Esophagus (tissue), 2 donors: Measurements from ENCODE around the gene RAB31. TPM values are rescaled to one million over a fixed set of nuclear protein-coding genes. Genes with fewer than 3 reads are reported as not detected.

Experiments used
- H3K27ac ChIP-seq, 2 donors: one replicate each; pipeline ENCODE4 v1.5.1; 2013; ENCODE audit warnings: low read depth in 2 of 2, mild to moderate bottlenecking in 2 of 2, inconsistent platforms in 1 of 2, low read length in 1 of 2, moderate library complexity in 1 of 2
- H3K27me3 ChIP-seq, 2 donors: one replicate each; pipeline ENCODE4 v1.6.1; 2013; ENCODE audit warnings: low read length in 2 of 2, control low read depth in 1 of 2, mild to moderate bottlenecking in 1 of 2; ENCODE audit not compliant: insufficient read depth in 2 of 2, control insufficient read depth in 1 of 2
- H3K36me3 ChIP-seq, 2 donors: one replicate each; pipeline ENCODE4 v1.6.1; 2013; ENCODE audit warnings: low read length in 1 of 2; ENCODE audit not compliant: control insufficient read depth in 2 of 2, insufficient read depth in 2 of 2
- H3K4me1 ChIP-seq, 2 donors: one replicate each; pipeline ENCODE4 v1.6.1; 2013; ENCODE audit warnings: low read length in 1 of 2; ENCODE audit not compliant: control insufficient read depth in 2 of 2, insufficient read depth in 2 of 2
- H3K4me3 ChIP-seq, 2 donors: one replicate each; pipeline ENCODE4 v1.5.1; 2013; ENCODE audit warnings: low read length in 2 of 2, mild to moderate bottlenecking in 2 of 2, low read depth in 1 of 2, moderate library complexity in 1 of 2
- H3K9me3 ChIP-seq, 2 donors: one replicate each; pipeline ENCODE4 v1.6.1; 2013; ENCODE audit warnings: mild to moderate bottlenecking in 2 of 2, low read depth in 1 of 2, low read length in 1 of 2, moderate library complexity in 1 of 2; ENCODE audit not compliant: control insufficient read depth in 2 of 2, insufficient read depth in 1 of 2
- WGBS, 2 donors: extraction: QIAGEN DNeasy Blood & Tissue Kit; methylation state at CpG; one replicate each; pipeline ENCODE4 v1.1.7; 2013; 5-methylcytosine and 5-hydroxymethylcytosine counted together
- polyA plus RNA-seq, 2 donors: library from polyadenylated mRNA; stranded (reverse); fragments of 200-250 nt; gene quantifications; one replicate each; pipeline ENCODE4 v1.2.3, GENCODE V29; 2013
- donor health status: healthy with polysubstance abuse.
- donor health status: Bipolar disorder and iron deficiency.

RAB31 gene
- polyA plus RNA-seq, 2 donors: 10.7 to 17.5 TPM

DNA sequence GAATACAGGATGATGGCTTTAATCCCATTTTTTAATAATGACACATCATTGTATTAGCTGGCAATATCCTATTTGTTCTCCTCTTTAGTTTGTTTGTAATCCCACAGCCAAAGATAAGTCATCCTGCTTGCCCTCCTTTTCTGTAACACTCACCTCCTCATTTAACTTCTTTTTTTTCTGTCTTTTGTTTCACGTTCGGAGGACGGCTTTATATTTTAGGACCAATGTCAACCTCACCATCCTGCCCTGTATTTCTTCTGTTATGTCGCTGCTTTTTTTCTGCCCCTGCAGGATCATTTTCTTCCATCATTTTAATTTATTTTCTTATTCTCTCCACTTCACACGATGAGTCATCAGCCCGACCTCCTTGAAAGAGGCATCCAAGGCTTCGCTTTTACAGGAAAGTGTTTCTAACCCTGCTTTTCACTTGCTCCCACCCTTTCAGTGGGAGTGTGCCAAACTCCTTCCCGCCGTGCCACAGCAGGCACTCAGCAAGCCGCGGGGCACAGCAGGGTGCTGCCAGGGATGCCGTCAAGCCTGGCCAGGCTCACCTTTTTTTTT is 11.4 kb downstream of the RAB31 start:
- Histone ChIP-seq H3K27me3 (no peaks in the 10 kb centered on the region), H3K4me3 (no peak overlapping the region), H3K36me3 (peaks cover 0 to 2% of the 10 kb centered on the region in 2 donors), H3K4me1 (peaks cover 3 to 7% of the 10 kb centered on the region in 2 donors), H3K9me3 (no peaks in the 10 kb centered on the region), H3K27ac (peak overlapping the region in 1 of 2 donors; percentile 65)
- WGBS, 2 donors: 28 to 42% methylated on average over 12 of the region's 12 CpGs

DNA sequence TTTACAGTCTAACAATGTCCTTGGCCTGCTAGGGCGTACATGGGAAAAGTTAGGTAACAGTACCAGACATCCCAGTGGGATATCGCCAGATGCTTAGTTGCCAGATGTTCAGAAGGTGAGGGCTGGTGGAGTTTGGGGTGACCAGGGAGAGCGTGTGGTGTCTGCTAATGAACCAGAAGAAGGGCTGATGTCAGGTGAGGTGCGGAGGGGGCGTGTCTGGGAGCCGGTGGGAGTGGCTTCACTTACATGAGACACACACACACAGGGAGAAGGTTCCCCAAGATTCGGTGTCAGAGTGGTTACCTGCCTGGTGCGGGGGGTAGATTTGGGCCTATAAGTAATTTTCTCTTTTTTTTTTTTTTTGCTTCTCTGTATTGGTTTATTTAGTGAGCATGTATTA is 12.2 kb downstream of the RAB31 start:
- H3K27me3 ChIP-seq: no peaks in the 10 kb centered on the region
- peaks cover 3 to 7% of the 10 kb centered on the region in 2 donors for H3K4me1 ChIP-seq
- peaks cover 0 to 5% of the 10 kb centered on the region in 2 donors for H3K36me3 ChIP-seq
- peaks cover 0 to 2% of the 10 kb centered on the region in 2 donors for H3K9me3 ChIP-seq
- 79% methylated on average over 8 of the region's 8 CpGs for WGBS, 2 donors
- H3K4me3 ChIP-seq: no peak overlapping the region
- H3K27ac ChIP-seq: no peak overlapping the region

DNA sequence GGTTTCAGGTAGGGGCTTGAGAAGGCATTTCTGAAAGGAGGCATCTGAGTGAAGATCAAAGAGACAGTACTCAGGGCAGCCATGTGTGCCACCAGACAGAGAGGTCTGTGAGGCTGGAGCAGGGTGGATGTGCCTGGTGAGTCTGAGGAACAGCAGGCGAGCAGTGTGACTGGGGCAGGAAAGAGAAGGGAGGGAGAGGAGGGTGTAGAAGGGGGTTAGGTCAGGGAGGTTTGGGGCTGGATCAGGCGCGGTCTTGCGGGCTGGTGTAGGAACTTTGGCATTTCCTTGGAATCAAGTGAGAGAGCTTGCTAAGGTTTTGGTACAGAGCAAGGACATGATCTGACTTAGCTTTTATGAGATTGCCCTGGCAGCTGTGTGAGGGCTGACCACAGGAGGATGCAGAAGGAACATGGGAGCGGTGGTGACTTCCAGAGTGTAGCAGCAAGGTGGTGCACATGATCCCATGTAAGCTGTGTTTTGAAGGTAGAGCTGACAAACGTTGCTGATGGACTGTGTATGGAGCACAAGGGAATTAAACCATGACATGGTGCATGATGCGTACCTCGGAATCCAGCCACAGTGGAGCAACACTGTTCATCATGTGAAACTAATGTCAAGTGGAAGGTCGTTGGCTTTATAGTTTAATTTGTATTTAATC is 13.9 kb downstream of the RAB31 start:
- H3K27ac ChIP-seq: no peak overlapping the region
- H3K36me3 ChIP-seq: peaks cover 2 to 11% of the 10 kb centered on the region in 2 donors
- WGBS, 2 donors: 76 to 78% methylated on average over 9 of the region's 9 CpGs
- peaks cover 0 to 2% of the 10 kb centered on the region in 2 donors for H3K9me3 ChIP-seq
- peaks cover 3 to 10% of the 10 kb centered on the region in 2 donors for H3K4me1 ChIP-seq
- no peak overlapping the region for H3K4me3 ChIP-seq
- no peaks in the 10 kb centered on the region for H3K27me3 ChIP-seq

DNA sequence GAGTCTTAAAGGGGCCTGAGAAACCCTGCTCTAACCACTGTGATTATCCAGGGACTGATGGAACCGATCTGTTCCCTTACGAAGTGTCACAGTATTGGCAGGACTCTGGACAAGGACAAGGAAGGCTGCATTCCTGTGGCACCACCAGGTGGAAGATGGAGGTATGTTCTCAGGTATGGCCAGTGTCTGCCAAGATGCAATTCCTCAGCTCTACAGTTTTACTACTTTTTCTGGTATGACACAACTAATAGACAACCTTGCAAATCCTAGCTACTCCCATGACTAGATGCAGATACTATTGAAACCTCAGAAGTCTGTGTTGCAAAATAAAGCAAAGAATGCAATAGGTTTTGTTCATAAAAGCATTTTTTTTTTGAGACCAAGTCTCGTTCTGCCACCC is 14.6 kb downstream of the RAB31 start:
- peaks cover 2 to 11% of the 10 kb centered on the region in 2 donors for H3K36me3 ChIP-seq
- no peak overlapping the region for H3K27ac ChIP-seq

DNA sequence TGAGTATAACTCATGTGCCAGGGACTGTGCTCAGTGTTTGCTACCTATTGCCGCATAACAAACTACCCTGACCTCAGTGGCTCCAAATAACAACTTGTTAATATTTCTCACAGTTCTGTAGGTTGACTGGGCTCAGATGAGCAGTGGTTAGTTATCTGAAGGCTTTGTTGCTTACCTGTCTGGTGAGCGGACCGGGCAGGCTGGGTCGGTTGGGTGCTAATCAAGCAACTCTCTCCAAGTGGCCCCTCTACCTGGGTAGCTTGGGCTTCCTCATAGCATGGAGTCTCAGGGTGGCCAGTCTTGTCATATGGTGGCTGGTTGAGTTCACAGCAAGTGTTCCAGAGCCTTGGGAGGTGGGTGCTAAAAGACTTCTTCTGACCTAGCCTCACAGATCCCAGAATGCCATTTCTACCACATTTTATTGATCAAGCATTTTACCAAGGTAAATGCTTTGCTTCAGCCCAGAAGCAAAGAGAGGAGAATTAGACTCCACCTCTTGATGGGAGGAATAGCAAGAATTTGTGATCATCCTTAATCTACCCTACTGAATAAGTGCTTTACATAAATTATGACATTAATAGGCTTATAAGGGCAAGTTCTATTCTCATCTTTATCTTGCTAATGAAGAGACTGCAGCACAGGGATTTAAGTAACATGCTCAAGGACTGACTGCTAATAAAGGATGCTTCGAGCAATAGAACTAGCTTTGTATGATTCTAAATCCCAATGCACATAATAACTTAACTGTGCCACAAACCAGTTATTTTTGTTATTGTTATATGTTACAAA is 16.9 kb downstream of the RAB31 start:
- H3K4me1 ChIP-seq: peaks cover 0 to 8% of the 10 kb centered on the region in 2 donors
- H3K9me3 ChIP-seq: peaks cover 0 to 2% of the 10 kb centered on the region in 2 donors
- WGBS, 2 donors: 95% methylated on average over 5 of the region's 5 CpGs
- H3K27ac ChIP-seq: no peak overlapping the region
- H3K4me3 ChIP-seq: no peak overlapping the region
- H3K36me3 ChIP-seq: peaks cover 2 to 11% of the 10 kb centered on the region in 2 donors
- H3K27me3 ChIP-seq: no peaks in the 10 kb centered on the region

More for the DNA sequence above, 14.6 kb downstream of the RAB31 start:
- H3K4me3 ChIP-seq: no peak overlapping the region
- peaks cover 3 to 10% of the 10 kb centered on the region in 2 donors for H3K4me1 ChIP-seq
- WGBS, 2 donors: 48 to 55% methylated on average over 3 of the region's 3 CpGs
- no peaks in the 10 kb centered on the region for H3K27me3 ChIP-seq
- peaks cover 0 to 2% of the 10 kb centered on the region in 2 donors for H3K9me3 ChIP-seq

DNA sequence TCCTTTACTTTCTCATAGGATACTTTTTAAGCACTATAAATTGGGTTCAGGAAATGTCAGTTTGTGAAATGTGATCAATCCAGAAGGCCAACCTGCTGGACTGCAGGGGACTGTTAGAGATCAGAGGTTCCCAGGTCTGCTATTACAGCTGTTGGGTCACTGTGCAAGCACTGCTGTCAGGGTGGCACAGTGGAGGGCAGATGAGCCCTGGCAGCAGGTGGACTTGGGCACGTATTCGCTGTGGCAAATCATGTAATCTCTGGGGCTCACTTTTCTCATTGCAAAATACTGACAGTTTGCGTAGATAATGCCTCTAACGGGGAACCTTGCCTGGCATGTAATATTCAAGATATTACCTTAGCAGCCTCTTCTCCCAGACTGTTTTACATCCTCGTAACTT is 18.1 kb downstream of the RAB31 start:
- 88 to 91% methylated on average over 5 of the region's 5 CpGs for WGBS, 2 donors
- no peak overlapping the region for H3K4me3 ChIP-seq
- H3K27me3 ChIP-seq: no peaks in the 10 kb centered on the region
- peaks cover 2 to 11% of the 10 kb centered on the region in 2 donors for H3K36me3 ChIP-seq
- H3K27ac ChIP-seq: no peak overlapping the region
- H3K4me1 ChIP-seq: peaks cover 0 to 5% of the 10 kb centered on the region in 2 donors
- peaks cover 0 to 2% of the 10 kb centered on the region in 2 donors for H3K9me3 ChIP-seq

DNA sequence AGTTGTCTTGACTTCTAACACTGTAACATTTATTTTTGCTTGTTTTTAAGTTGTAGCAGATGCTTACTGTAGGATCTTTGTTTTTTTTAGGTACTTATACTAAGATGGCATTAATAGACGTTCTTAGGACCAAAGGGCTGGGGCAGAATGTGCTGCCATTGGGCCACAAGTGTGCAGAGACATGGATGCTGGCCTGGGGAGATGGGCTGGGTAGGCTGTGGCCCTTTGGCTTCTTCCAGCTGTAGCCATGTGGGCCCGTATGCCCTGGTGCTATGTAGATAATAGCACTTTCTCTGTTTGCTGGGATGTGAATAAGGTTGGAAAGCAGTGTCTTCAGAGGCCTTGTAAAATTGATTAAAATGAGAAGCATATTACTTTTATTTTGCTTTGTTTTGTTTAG is 18.8 kb downstream of the RAB31 start:
- H3K36me3 ChIP-seq: peaks cover 2 to 11% of the 10 kb centered on the region in 2 donors
- no peaks in the 10 kb centered on the region for H3K27me3 ChIP-seq
- H3K4me1 ChIP-seq: peaks cover 0 to 5% of the 10 kb centered on the region in 2 donors
- H3K4me3 ChIP-seq: no peak overlapping the region
- H3K9me3 ChIP-seq: peaks cover 0 to 2% of the 10 kb centered on the region in 2 donors
- no peak overlapping the region for H3K27ac ChIP-seq
- WGBS, 2 donors: 83 to 84% methylated on average over 2 of the region's 2 CpGs

DNA sequence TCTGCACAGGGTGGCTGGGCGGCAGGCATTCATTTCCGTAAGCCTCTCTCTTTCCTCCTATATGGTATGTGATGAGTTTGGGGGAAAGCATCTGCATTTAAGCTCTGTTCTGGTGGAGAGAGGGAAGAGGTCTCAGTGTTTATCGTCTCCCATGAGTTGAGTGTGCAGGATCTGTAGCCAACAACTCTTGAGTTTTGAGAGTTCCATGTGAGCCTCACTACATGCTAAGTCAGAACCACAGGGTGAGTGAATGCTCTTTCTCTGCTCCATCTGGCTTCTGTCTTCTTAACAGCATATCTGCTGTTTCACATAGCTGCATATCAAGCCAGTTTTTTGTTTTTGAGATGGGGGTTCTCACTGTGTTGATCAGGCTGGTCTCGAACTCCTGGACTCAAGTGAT is 22.7 kb downstream of the RAB31 start:
- no peaks in the 10 kb centered on the region for H3K9me3 ChIP-seq
- peaks cover 3 to 7% of the 10 kb centered on the region in 2 donors for H3K4me1 ChIP-seq
- no peaks in the 10 kb centered on the region for H3K27me3 ChIP-seq
- H3K4me3 ChIP-seq: no peak overlapping the region
- H3K36me3 ChIP-seq: peaks cover 0 to 11% of the 10 kb centered on the region in 2 donors
- WGBS, 2 donors: 84 to 94% methylated on average over 4 of the region's 4 CpGs
- H3K27ac ChIP-seq: no peak overlapping the region

DNA sequence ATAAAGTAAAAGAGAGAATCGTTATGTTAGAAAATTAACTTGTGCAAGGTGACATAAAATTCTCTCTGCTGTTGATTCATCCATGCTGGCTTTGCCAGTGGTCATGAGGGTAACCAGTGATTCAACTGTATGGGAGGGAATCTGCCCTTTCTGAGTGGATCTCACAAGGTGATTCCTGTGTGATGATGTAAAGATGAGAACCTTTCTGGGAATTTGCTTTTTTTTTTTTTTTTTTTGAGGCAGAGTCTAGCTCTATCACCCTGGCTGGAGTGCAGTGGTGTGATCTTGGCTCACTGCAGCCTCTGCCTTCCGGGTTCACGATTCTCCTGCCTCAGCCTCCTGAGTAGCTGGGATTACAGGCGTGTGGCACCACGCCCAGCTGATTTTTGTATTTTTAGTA is 23.3 kb downstream of the RAB31 start:
- Histone ChIP-seq H3K27ac (no peak overlapping the region), H3K4me3 (no peak overlapping the region), H3K9me3 (no peaks in the 10 kb centered on the region), H3K4me1 (peaks cover 3 to 5% of the 10 kb centered on the region in 2 donors), H3K27me3 (no peaks in the 10 kb centered on the region), H3K36me3 (peaks cover 0 to 5% of the 10 kb centered on the region in 2 donors)
- WGBS, 2 donors: 83 to 86% methylated on average over 5 of the region's 5 CpGs
